HEK293 (cell line): ENCODE measurements around the gene ZNF408.

Source experiments
- ELK4 ChIP-seq: IDR thresholded peaks from 2 replicates; pipeline ENCODE4 v1.6.1; 2011; ENCODE audit warnings: mild to moderate bottlenecking, low read depth, low read length, borderline replicate concordance
- GLI4 ChIP-seq: fragments of 450-650 bp; formaldehyde crosslinking; IDR thresholded peaks from 2 replicates; pipeline ENCODE4 v1.5.1; 2016; ENCODE audit warnings: missing biosample characterization, missing genetic modification characterization
- REST ChIP-seq: fragments of 450-650 bp; formaldehyde crosslinking; IDR thresholded peaks from 2 replicates; pipeline ENCODE4 v1.5.1; 2016; ENCODE audit warnings: missing biosample characterization, missing genetic modification characterization
- SP2 ChIP-seq: fragments of 450-650 bp; formaldehyde crosslinking; IDR thresholded peaks from 2 replicates; pipeline ENCODE4 v1.5.1; 2016; ENCODE audit warnings: missing biosample characterization, missing genetic modification characterization
- ZBTB20 ChIP-seq: fragments of 450-650 bp; formaldehyde crosslinking; IDR thresholded peaks from 2 replicates; pipeline ENCODE4 v1.5.1; 2016; ENCODE audit warnings: missing biosample characterization, missing genetic modification characterization
- ZBTB7A ChIP-seq: fragments of 450-650 bp; formaldehyde crosslinking; IDR thresholded peaks from 2 replicates; pipeline ENCODE4 v1.5.1; 2016; ENCODE audit warnings: low read depth, missing biosample characterization, missing genetic modification characterization
- ZNF10 ChIP-seq: fragments of 450-650 bp; formaldehyde crosslinking; IDR thresholded peaks from 2 replicates; pipeline ENCODE4 v1.5.1; 2017; ENCODE audit warnings: missing biosample characterization, missing genetic modification characterization
- ZNF530 ChIP-seq: fragments of 450-650 bp; formaldehyde crosslinking; IDR thresholded peaks from 2 replicates; pipeline ENCODE4 v1.5.1; 2016; ENCODE audit warnings: low read depth, missing biosample characterization, missing genetic modification characterization
- ZNF558 ChIP-seq: fragments of 450-650 bp; formaldehyde crosslinking; IDR thresholded peaks from 2 replicates; pipeline ENCODE4 v1.5.1; 2016; ENCODE audit warnings: missing biosample characterization, missing genetic modification characterization
- ZNF777 ChIP-seq: fragments of 450-650 bp; formaldehyde crosslinking; IDR thresholded peaks from 2 replicates; pipeline ENCODE4 v1.5.1; 2017; ENCODE audit warnings: missing biosample characterization, missing genetic modification characterization, borderline replicate concordance
- ZNF830 ChIP-seq: fragments of 450-650 bp; IDR thresholded peaks from 2 replicates; pipeline ENCODE4 v1.5.0; 2018; ENCODE audit warnings: missing biosample characterization, missing genetic modification characterization, low read depth, mild to moderate bottlenecking, moderate library complexity
- TF ChIP-seq, protein P1 (sequence below): fragments of 450-650 bp; formaldehyde crosslinking; IDR thresholded peaks from 2 replicates; pipeline ENCODE4 v1.5.1; 2016; ENCODE audit warnings: missing biosample characterization, missing genetic modification characterization

- TF ChIP-seq ZNF530 (tag by site-specific recombination) (no peak), ELK4 (no peak), SP2 (tag by site-specific recombination) (no peak), ZNF830 (tag by site-specific recombination) (no peak), ZBTB7A (no peak), ZNF10 (tag by site-specific recombination) (no peak), REST (tag by site-specific recombination) (no peak), GLI4 (tag by site-specific recombination) (no peak), ZNF777 (tag by site-specific recombination) (no peak), ZBTB20 (tag by site-specific recombination) (no peak), ZNF558 (tag by site-specific recombination) (no peak)
- TF ChIP-seq, protein P1, sequence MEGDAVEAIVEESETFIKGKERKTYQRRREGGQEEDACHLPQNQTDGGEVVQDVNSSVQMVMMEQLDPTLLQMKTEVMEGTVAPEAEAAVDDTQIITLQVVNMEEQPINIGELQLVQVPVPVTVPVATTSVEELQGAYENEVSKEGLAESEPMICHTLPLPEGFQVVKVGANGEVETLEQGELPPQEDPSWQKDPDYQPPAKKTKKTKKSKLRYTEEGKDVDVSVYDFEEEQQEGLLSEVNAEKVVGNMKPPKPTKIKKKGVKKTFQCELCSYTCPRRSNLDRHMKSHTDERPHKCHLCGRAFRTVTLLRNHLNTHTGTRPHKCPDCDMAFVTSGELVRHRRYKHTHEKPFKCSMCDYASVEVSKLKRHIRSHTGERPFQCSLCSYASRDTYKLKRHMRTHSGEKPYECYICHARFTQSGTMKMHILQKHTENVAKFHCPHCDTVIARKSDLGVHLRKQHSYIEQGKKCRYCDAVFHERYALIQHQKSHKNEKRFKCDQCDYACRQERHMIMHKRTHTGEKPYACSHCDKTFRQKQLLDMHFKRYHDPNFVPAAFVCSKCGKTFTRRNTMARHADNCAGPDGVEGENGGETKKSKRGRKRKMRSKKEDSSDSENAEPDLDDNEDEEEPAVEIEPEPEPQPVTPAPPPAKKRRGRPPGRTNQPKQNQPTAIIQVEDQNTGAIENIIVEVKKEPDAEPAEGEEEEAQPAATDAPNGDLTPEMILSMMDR (tag by site-specific recombination): no peak
Observed at GRCh38 chr11:46711303-46711702, 10.5 kb downstream of the ZNF408 start.
